Activated T-helper 1 cell treated with anti-CD3 and anti-CD28 coated beads, Interleukin-12 subunit alpha, Interleukin-12 subunit beta, Interleukin-2, Interleukin-4 antibody, amounts not matched to agents 30 ng/mL and 10 ng/mL and 1 ng/mL, durations not matched to agents 14 hours and 24 hours and 36 hours (primary cell): ENCODE measurements around the gene PADI4. TPM values are rescaled to one million over a fixed set of nuclear protein-coding genes. Genes with fewer than 3 reads are reported as not detected.

Experiments
- DNase-seq: peaks from one replicate; pipeline ENCODE4 v3.0.0; 2021; ENCODE audit warnings: low spot score
- H3K27ac Mint-ChIP-seq: one replicate; pipeline ENCODE4 v1.8.0; 2021; ENCODE audit warnings: mild to moderate bottlenecking, mixed read lengths
- H3K27me3 Mint-ChIP-seq: one replicate; pipeline ENCODE4 v1.8.0; 2022; ENCODE audit warnings: mild to moderate bottlenecking, moderate library complexity, mixed read lengths; ENCODE audit not compliant: insufficient read depth
- H3K36me3 Mint-ChIP-seq: one replicate; pipeline ENCODE4 v1.8.0; 2021; ENCODE audit warnings: low read depth, mixed read lengths
- H3K4me1 Mint-ChIP-seq: one replicate; pipeline ENCODE4 v1.8.0; 2021; ENCODE audit warnings: low read depth, mixed read lengths
- H3K4me3 Mint-ChIP-seq: one replicate; pipeline ENCODE4 v1.8.0; 2021; ENCODE audit warnings: mild to moderate bottlenecking, moderate library complexity, mixed read lengths
- H3K9me3 Mint-ChIP-seq: one replicate; pipeline ENCODE4 v1.8.0; 2021; ENCODE audit warnings: mixed read lengths
- intact Hi-C: fragments of 100-400 bp; cut with micrococcal nuclease; formaldehyde crosslinking; loops from one replicate; pipeline ENCODE4 v1.15.1; 2024
- total RNA-seq: library from RNA; stranded (reverse); gene quantifications from 2 replicates; pipeline ENCODE4 v1.2.3, GENCODE V29; 2022

PADI4 gene
- total RNA-seq, 1 donor from 2014 or later: not detected

DNA sequence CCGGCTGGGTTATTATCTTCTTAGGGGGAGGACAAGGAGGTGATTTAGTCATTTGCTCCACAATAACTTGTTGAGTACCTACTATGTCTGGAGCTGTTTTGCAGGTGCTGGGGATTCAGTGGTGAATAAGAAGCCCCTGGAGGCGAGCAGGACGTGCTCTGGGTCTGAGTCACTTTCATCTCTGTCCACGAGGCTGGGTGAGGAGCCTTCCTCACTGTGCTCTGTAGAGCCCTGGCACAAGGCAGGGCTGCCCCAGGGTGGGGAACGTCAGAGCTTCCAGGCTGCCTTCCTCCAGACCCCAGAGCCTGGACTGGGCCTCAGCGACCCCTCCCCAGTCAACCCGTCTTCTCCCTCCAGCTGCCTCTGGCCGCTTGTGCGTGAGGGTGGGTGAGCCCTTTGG lies 61.5 kb downstream of the PADI4 start:
- intact Hi-C loops: no loop called here
- Mint-ChIP-seq H3K36me3 (no peaks in the 10 kb centered on the region), H3K9me3 (no peaks in the 10 kb centered on the region), H3K4me3 (no peak overlapping the region), H3K4me1 (no peaks in the 10 kb centered on the region), H3K27ac (no peak overlapping the region), H3K27me3 (no peaks in the 10 kb centered on the region)
- no peak for DNase-seq

DNA sequence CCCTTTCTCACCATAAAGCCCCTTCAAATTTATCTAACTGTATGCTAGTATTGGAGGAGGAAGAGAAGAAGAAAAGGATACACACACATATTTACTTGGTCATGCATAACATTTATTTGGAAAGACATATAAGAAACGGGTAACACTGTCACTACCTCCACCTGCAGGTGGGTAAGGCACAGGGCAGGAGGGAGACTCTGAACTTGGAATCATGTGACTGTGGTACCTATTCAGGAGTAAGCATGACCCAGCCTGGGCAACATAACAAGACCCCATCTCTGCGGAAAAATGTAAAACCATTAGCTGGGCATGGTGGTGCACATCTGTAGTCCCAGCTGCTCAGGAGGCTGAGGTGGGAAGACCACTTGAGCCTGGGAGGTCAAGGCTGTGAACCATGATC lies 62.6 kb downstream of the PADI4 start:
- H3K27me3 Mint-ChIP-seq: no peaks in the 10 kb centered on the region
- H3K9me3 Mint-ChIP-seq: no peaks in the 10 kb centered on the region
- intact Hi-C loops: no loop called here
- no peak for DNase-seq
- no peaks in the 10 kb centered on the region for H3K36me3 Mint-ChIP-seq
- no peak overlapping the region for H3K27ac Mint-ChIP-seq
- H3K4me1 Mint-ChIP-seq: no peaks in the 10 kb centered on the region
- no peak overlapping the region for H3K4me3 Mint-ChIP-seq

DNA sequence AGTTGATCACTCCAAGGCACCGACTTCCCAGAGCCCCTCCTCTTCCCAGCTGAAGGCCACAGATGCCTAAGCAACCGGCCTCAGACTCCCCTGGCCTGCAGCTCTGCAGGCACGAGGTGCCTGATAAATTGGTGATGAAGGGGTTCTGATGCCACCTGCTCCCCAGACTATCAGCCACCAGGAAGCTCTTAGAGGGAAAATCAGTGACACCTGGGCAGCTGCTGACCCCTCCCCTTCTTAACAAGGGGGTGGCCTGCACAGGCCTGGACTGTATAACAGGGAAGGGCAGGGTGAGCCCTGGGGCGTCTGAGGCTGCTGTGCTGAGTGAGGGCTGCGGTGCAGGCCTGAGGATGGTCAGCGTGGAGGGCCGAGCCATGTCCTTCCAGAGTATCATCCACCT lies 63.9 kb downstream of the PADI4 start, which contains the start of gene PADI6:
Gene PADI6, plus strand, starts transcription at position 301 of the 400 bp plus-strand sequence. Its CDS starts 50 bp downstream, at position 351.
- H3K4me1 Mint-ChIP-seq: no peaks in the 10 kb centered on the region
- H3K36me3 Mint-ChIP-seq: no peaks in the 10 kb centered on the region
- no peaks in the 10 kb centered on the region for H3K27me3 Mint-ChIP-seq
- H3K27ac Mint-ChIP-seq: no peak within 1 kb of the TSS
- intact Hi-C loops: no loop called here
- H3K4me3 Mint-ChIP-seq: no peak within 1 kb of the TSS
- no peaks in the 10 kb centered on the region for H3K9me3 Mint-ChIP-seq
- DNase-seq: no peak

DNA sequence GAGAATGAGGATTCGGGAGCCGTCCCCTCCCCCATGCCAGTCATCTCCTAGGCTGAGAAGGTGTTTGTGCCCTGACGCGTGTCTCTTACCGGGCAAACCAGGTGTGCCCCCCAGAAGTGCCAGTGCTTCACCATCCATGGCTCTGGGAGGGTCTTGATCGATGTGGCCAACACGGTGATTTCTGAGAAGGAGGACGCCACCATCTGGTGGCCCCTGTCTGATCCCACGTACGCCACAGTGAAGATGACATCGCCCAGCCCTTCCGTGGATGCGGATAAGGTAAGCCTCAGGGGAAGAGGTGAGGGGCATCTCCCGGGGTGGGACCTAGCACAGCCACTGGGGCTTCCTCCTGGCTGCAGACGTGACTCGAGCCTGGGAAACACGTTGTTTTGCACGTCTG lies 65.0 kb downstream of the PADI4 start:
- Mint-ChIP-seq H3K36me3 (no peaks in the 10 kb centered on the region), H3K27ac (no peak overlapping the region), H3K4me1 (no peaks in the 10 kb centered on the region), H3K27me3 (peaks cover 7% of the 10 kb centered on the region), H3K4me3 (no peak overlapping the region), H3K9me3 (no peaks in the 10 kb centered on the region)
- intact Hi-C loops: no loop called here
- no peak for DNase-seq

DNA sequence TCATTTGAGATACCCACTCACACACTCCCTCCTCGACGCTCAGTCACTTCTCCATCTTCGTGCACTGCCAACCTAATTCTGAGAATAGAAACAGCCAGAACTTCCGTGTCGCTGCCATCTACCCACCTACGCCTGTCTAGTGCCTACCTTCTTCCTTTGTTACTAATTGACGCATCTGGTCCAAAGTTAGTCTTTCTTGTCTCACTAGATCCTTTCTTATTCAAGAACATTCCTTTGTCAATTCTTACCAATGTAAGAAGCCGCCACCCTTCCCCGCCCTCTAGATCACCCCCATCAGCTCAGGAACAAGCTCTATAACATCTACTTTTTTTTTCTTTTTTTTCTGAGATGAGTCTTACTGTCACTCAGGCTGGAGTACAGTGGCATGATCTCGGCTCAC lies 67.7 kb downstream of the PADI4 start:
- Mint-ChIP-seq H3K27ac (no peak overlapping the region), H3K4me1 (no peaks in the 10 kb centered on the region), H3K27me3 (peaks cover 8% of the 10 kb centered on the region), H3K36me3 (no peaks in the 10 kb centered on the region), H3K9me3 (no peaks in the 10 kb centered on the region), H3K4me3 (no peak overlapping the region)
- no peak for DNase-seq
- intact Hi-C loops: no loop called here

DNA sequence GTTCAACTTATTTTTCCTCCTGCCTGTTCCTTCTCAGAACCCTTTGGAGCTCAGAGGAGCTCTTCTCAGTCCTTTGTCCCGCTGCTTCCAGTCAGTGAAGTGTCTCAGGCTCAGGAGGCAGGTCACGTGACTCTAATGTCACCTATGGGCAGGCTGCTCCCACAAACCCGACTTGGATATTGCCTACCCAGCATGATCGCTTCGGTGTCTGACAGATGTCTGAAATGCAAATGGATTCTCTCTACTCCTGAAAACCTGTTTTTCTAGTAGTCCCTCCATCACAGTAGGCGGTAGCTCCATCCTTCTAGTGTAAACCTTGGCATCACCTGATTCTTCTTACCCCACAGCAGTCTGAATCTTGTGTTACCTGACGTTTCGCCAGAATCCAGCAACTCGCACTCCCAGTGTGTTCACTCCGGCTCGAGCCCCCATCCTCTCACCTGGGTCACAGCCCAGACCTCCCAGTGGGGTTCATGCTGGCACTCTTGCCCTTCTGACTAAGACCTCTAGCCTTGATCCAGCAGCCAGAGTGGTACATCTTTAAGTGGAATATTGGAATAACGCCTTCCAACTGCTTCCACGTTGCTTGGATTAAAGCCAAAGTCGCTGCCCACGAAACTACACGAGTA lies 69.4 kb downstream of the PADI4 start:
- intact Hi-C loops: no loop called here
- H3K27ac Mint-ChIP-seq: no peak overlapping the region
- no peaks in the 10 kb centered on the region for H3K36me3 Mint-ChIP-seq
- peaks cover 11% of the 10 kb centered on the region for H3K27me3 Mint-ChIP-seq
- no peak overlapping the region for H3K4me3 Mint-ChIP-seq
- DNase-seq: no peak
- H3K4me1 Mint-ChIP-seq: no peaks in the 10 kb centered on the region
- no peaks in the 10 kb centered on the region for H3K9me3 Mint-ChIP-seq

DNA sequence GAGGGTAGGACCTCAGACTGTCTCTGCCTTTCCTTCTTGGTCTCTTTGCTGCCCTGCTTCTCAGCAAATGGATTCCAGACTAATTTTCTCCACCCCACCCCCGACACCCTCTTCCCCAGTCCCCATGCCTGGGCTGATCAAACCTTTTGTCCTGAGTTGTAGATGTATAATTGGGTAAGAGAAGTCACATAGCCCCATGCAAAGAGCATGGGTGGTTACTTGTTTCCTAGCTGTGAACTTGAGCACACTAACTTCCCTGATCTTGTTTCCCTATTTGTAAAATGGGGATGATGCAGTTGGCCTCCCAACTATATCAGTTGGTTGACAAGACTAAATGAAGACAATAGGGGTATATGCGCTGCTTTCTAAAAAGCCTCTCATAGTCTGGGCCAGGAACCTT lies 73.2 kb downstream of the PADI4 start:
- H3K4me1 Mint-ChIP-seq: no peaks in the 10 kb centered on the region
- no peak overlapping the region for H3K4me3 Mint-ChIP-seq
- H3K27me3 Mint-ChIP-seq: peaks cover 11% of the 10 kb centered on the region
- DNase-seq: no peak
- H3K27ac Mint-ChIP-seq: no peak overlapping the region
- no peaks in the 10 kb centered on the region for H3K9me3 Mint-ChIP-seq
- intact Hi-C loops: no loop called here
- no peaks in the 10 kb centered on the region for H3K36me3 Mint-ChIP-seq

DNA sequence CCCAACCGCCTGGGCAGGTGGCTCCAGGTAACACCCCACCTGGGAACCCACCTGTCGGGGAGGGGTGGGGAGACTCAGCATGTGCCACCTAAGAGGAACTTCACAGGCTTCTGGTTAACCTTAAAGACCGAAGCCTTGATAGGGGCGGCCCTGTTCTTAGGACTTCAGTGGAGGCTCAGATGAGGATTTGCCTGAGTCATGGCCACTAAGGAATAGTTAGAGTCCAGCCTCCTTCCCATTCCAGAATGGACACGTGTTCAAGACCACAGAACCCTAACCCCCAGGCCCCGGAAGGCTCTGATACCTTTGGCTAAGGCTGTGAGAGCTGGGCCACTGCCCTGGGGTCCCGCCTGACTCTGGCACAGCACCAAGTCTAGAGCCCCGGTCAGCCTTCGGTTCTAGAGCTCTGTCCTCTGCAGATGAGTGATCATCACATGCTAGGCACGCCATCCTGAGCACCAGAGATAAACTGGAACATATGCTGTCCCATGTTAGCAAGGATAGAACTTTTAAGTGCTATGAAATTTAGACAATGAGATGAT lies 84.3 kb downstream of the PADI4 start:
- Mint-ChIP-seq H3K4me1 (peaks cover 8% of the 10 kb centered on the region), H3K27me3 (no peaks in the 10 kb centered on the region), H3K4me3 (no peak overlapping the region), H3K27ac (no peak overlapping the region), H3K9me3 (no peaks in the 10 kb centered on the region), H3K36me3 (no peaks in the 10 kb centered on the region)
- no peak for DNase-seq
- intact Hi-C loops: no loop called here

DNA sequence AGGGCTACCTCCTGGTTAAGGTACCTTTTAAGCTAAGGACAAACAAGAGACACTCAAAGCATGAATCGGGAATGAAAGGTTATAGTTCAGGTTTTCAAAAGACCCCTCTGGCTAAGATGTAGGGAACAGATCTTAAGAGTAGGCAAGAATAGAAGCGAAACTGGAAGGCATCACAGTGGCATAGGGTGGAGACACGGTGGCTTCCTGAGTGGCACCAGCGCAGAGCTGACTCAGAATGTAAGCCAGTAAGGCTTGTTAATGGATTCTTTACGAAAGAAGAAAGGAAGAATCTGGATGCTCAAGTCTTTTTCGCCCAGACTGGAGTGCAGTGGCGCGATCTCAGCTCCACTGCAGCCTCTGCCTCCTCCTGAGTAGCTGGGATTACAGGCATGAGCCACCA lies 85.2 kb downstream of the PADI4 start:
- H3K4me1 Mint-ChIP-seq: peaks cover 8% of the 10 kb centered on the region
- no peaks in the 10 kb centered on the region for H3K36me3 Mint-ChIP-seq
- no peak overlapping the region for H3K4me3 Mint-ChIP-seq
- no peaks in the 10 kb centered on the region for H3K9me3 Mint-ChIP-seq
- no peaks in the 10 kb centered on the region for H3K27me3 Mint-ChIP-seq
- DNase-seq: no peak
- intact Hi-C loops: no loop called here
- no peak overlapping the region for H3K27ac Mint-ChIP-seq

DNA sequence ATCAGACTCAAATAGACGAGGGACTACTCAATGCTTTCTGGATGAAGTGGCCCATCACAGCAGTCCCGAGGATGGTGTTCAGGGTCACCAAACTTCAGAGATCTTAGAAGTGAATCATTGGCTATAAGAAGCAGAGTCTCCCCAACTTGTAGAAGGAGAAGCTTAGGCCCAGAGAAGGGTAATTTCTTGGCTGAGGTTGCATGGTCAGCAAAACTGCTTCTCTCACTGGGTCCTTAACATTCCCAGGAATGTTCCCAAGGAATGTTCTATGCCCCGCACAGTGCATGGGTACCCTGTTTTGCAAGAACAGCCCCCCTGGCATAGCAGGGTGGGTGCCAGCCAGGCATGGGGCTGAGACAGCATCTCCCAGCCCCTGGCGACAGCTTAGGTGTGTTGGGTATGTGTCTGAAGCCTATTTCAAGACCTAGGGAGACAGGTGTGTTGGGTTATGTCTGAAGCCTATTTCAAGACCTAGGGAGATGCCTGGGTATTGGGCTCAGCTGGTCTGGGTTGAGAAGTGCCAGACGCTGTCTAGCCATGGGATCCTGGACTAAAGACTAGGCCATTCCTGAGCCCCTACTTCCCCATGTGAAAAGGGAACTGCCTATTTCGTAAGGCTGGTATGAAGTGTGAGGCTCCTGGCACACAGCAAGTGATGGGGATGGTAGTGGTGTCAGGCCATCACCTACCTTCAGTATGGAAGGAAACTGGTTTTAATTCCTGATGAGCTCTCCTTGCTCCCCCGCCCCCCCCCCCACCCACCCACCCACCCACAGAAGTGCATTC lies 90.1 kb downstream of the PADI4 start:
- Mint-ChIP-seq H3K36me3 (no peaks in the 10 kb centered on the region), H3K9me3 (no peaks in the 10 kb centered on the region), H3K4me1 (peaks cover 5% of the 10 kb centered on the region), H3K4me3 (no peak overlapping the region), H3K27ac (no peak overlapping the region), H3K27me3 (no peaks in the 10 kb centered on the region)
- DNase-seq: no peak
- intact Hi-C loops: no loop called here

DNA sequence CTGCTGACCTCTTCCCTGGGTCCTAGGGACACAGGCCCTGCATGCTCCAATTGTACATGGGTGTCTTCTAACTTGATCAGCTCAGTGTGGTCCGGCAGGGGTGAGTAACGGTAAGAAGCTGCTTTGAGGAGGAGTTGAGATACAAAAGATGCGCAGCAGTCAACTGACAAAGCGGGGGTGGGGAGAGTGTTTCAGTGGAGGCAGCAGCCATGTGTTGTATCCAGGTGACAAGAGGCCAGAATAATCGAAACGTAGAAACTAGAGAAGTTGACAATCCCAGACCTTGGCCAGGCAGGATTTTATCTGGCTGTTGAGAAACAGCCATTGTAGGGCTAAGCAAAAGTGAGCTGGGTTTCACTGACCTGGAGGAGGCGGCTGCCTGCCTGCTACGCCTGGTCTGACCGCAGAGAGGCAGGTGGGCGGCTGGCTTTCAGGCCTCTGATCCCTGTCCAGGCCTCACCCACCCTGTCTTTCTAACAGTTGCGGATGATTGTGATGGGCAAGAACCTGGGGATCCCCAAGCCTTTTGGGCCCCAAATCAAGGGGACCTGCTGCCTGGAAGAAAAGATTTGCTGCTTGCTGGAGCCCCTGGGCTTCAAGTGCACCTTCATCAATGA lies 92.8 kb downstream of the PADI4 start:
- H3K27ac Mint-ChIP-seq: no peak overlapping the region
- DNase-seq: no peak
- H3K9me3 Mint-ChIP-seq: no peaks in the 10 kb centered on the region
- no peaks in the 10 kb centered on the region for H3K4me1 Mint-ChIP-seq
- intact Hi-C loops: no loop called here
- no peaks in the 10 kb centered on the region for H3K27me3 Mint-ChIP-seq
- H3K36me3 Mint-ChIP-seq: peaks cover 2% of the 10 kb centered on the region
- H3K4me3 Mint-ChIP-seq: no peak overlapping the region

DNA sequence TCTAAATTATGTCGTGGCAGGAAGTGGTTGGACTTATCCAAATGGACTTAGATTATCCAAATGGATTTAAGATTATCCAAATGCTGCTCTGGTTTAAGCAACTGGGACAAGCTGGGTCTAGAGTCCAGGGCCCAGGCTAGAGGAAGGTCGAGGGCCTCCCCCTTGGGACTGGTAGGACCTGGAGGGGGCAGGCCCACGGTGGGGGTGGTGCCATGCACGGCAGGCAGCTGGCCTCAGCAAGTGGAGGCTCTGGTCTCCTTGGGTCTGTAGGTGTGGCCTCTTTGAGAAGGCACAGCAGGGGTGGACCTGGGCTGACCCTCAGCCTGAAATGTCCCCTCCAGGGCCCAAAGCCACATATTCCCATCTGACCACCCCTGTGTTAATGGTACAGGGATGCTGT lies 93.8 kb downstream of the PADI4 start:
- H3K27me3 Mint-ChIP-seq: no peaks in the 10 kb centered on the region
- H3K9me3 Mint-ChIP-seq: no peaks in the 10 kb centered on the region
- H3K36me3 Mint-ChIP-seq: peaks cover 4% of the 10 kb centered on the region
- H3K4me1 Mint-ChIP-seq: no peaks in the 10 kb centered on the region
- intact Hi-C loops: no loop called here
- no peak overlapping the region for H3K4me3 Mint-ChIP-seq
- no peak overlapping the region for H3K27ac Mint-ChIP-seq
- DNase-seq: no peak

DNA sequence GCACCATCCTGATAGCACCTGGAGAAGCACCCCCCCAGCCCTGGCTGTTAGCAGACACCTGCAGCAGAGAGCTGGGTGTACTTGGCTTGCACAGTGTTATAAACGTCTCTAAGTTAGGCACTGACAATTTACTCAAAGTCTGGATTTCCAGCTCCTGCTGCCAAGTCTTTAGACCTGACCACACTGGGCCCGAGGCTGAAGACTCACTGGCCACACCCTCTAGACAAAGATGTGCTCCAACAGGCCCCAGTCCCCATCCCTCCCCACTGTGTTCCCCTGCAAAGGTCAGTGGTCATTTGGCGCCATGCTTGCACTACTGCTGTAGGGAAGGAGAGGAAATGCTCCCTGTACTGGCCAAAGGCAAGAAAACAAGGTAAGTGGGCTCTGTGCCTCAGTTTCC lies 95.1 kb downstream of the PADI4 start:
- Mint-ChIP-seq H3K27ac (no peak overlapping the region), H3K4me3 (no peak overlapping the region), H3K4me1 (no peaks in the 10 kb centered on the region), H3K9me3 (no peaks in the 10 kb centered on the region), H3K36me3 (peaks cover 14% of the 10 kb centered on the region), H3K27me3 (no peaks in the 10 kb centered on the region)
- DNase-seq: no peak
- intact Hi-C loops: no loop called here
